Measurements from ENCODE around the gene PCDH1.

Gene PCDH1

DNA sequence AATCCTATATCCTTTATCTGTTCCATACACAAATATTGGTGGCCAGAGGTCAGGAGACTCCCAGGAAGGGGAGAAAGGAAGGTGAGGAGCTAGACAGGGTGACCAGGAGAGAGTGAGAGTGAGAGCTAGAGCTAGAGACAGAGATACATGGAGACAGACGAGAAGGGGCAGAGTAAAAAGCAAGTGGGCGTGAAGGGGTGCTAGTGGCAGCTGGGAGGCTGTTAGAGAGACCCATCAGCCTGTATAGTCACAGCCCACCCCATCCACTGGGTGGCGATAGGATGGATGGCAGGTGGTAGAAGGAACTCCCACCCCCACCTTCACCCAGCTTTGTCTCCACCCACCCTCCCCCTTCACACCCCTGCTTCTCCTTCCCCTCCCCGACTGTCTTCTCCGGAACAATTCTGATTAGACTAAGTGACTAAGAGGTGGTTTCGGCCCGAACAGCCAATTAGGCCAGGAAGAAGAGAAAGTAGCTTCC is 32.8 kb downstream of the PCDH1 start:
- no peak for DNase-seq (ENCODE audit: low read depth)
- TF ChIP-seq, protein P1, sequence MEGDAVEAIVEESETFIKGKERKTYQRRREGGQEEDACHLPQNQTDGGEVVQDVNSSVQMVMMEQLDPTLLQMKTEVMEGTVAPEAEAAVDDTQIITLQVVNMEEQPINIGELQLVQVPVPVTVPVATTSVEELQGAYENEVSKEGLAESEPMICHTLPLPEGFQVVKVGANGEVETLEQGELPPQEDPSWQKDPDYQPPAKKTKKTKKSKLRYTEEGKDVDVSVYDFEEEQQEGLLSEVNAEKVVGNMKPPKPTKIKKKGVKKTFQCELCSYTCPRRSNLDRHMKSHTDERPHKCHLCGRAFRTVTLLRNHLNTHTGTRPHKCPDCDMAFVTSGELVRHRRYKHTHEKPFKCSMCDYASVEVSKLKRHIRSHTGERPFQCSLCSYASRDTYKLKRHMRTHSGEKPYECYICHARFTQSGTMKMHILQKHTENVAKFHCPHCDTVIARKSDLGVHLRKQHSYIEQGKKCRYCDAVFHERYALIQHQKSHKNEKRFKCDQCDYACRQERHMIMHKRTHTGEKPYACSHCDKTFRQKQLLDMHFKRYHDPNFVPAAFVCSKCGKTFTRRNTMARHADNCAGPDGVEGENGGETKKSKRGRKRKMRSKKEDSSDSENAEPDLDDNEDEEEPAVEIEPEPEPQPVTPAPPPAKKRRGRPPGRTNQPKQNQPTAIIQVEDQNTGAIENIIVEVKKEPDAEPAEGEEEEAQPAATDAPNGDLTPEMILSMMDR (conservative IDR thresholded peaks at IDR 0.05; ENCODE audit: low read length) = no peak
- H3K4me3 ChIP-seq (ENCODE audit: low read length) = no peak overlapping the region

DNA sequence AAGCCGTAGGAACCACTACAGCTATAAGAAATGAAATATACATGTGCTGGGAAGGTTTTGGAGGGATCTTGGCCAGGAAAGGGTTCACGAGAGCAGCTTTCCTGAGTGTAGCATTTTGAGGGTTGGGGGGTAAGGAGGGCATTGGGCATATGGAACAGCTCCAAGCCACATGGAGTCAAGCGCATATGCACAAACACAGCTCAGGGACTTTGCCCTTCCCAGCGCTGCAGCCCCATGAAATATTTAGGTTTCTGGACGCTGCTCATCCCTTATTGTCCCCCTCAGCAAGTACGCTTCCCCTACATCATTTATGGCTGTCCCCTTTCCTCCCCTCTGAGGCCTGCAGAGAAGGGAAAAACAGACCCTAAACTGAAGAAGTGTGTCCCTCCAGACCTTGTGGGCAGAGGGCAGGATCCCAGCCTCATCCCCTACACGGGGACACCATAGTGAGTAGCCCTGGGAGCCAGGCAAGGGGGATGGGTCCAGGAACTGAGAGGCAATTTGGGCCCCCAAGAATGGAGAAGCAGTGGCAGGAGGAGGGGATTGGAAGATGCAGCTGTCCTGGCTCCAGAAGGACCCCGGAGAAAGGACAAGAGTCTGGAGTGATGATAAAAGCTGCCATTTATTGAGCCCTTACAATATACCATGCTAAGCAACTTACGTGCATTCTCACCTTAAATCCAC is 33.7 kb downstream of the PCDH1 start:
- no peak overlapping the region for H3K4me3 ChIP-seq (ENCODE audit: low read length)
- TF ChIP-seq, protein P1 (conservative IDR thresholded peaks at IDR 0.05; ENCODE audit: low read length) = no peak
- no peak for DNase-seq (ENCODE audit: low read depth)

DNA sequence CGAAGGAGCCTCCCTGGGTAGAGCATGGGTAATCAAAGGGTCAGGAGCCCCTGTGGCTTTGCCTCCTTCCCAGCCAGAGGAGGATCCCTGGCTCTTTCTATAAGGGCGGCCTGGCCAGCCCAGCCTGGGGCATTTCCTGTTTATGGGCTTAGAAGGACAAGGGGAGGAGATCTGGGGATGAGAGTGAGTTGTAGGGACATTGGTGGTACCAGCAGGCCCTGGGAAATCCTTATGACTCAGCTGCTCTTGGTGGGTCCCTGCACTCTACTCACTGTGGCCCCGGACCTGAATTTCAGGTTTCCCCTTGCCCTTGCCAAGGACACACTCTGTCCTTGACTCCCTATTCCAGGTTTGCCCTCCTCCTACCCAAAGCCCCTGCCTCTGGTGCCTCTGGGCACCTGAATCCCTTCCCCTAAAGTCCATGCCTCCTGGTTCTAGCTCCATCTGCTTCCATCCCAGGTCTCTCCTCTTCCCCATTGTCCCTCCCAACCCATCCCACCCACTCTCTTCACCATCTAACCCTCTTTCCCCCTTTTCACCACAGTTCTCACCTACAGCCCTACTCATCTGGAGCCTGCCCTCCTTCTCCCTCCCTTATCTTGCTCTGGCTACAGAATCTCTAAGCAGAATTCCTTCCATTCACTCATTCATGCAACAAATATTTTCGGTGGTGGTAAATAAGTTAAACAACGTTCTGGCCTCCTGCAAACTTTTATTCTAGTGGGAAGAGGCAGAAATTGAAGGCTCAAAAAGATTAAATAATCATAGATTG is 34.9 kb downstream of the PCDH1 start:
- TF ChIP-seq, protein P1 (conservative IDR thresholded peaks at IDR 0.05; ENCODE audit: low read length) = no peak
- DNase-seq (ENCODE audit: low read depth) = peak; percentile 26
- no peak overlapping the region for H3K4me3 ChIP-seq (ENCODE audit: low read length)

DNA sequence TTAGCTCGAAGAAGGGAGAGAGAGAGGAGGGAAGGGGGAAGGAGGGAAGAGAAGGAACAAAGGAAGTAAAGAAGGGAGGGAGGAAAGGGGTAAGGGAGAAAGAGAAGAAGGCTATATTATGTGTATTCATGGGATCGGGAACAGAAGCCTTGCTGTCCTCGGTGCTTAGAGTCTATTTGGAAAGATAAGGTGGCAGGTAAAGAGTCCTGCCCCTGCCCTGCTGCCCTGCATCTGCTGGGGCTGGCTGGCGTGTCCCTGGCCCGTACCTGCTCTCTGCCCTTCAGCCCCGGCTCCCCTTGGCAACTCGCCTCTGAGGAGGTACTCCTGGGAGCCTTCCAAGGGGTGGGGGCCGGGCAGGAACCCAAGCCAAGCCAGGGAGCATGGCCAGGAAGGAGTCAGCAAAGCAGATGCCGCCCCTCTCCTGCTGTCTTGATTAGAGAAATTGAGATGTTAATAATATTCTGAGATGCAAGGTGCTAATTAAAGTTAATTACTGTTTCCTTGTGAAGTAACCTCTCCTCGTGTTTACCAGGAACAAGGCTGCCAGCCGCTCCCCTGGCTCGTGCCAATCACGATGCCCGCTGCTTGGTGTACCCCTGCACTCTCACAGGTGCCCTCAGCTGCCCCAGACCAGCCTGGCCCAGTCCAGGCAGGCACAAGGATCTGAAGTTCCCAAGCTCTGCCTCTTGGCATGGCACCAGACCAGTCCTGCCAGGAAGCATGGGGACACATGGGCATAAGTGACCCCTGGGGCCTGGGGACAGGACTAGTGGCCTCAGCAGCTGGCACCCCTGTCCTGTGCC is 36.6 kb downstream of the PCDH1 start:
- H3K4me3 ChIP-seq (ENCODE audit: low read length) = no peak overlapping the region
- TF ChIP-seq, protein P1 (conservative IDR thresholded peaks at IDR 0.05; ENCODE audit: low read length) = no peak
- DNase-seq (ENCODE audit: low read depth) = no peak

DNA sequence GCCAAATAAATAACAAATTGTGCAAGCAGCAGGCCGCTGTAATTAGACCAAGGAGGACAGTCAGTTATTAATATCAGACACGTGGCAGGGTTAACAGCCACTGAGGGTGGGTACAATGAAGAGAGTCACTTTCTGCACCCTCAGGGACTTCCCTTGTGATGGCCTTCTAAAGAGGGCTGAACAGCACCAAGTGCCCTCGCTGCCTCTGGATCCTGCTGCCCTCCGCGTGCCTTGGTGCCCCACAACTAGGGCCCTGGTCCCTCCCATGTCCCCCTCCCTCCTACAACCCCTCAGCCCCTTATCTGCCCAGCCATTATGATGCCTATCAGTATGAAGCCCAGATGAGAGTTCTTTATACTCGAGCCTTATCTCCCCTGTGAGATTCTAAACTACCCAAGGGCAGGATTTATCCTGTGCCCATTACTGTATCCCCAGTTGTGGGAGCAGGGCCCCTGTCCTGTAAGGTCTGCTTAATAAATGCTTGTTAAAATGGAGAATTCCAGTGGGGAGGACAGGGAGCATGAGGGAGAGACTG is 37.3 kb downstream of the PCDH1 start:
- TF ChIP-seq, protein P1 (conservative IDR thresholded peaks at IDR 0.05; ENCODE audit: low read length) = no peak
- DNase-seq (ENCODE audit: low read depth) = no peak
- no peak overlapping the region for H3K4me3 ChIP-seq (ENCODE audit: low read length)

DNA sequence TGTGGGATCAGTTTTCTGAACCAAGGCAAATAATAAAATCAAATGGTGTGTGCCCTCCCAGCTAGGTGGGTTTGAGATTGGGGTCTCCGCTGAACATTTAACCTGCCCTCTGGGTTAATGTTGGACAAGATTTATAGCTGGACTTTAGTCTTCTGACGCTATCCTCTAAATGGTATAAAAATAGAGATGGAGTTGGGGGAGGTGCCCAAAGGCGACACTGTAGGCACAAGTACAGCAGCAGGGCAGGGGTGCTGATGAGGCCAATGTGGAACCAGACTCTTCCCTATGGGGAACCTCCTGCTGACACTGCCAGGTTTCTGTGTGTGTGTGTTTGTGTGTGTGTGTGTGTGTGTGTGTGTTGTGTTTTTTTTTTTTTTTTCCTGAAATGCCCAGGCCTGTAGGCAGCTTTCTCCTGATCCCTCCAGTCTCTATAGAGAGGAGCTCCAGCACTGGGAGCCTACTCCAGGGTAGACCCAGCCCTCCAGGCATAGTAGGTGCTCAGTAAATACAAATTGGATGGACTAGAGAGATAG is 37.9 kb downstream of the PCDH1 start:
- TF ChIP-seq, protein P1 (conservative IDR thresholded peaks at IDR 0.05; ENCODE audit: low read length) = no peak
- no peak overlapping the region for H3K4me3 ChIP-seq (ENCODE audit: low read length)
- DNase-seq (ENCODE audit: low read depth) = no peak
